HG02642 (cell line): ENCODE data around the gene SORBS2.

ENCODE experiments used
- ATAC-seq: cut with Tn5 transposase; IDR thresholded peaks from one replicate; pipeline ENCODE4 v1.9.1; 2021; ENCODE audit warnings: mild to moderate bottlenecking; ENCODE audit not compliant: unreplicated experiment, poor library complexity

The SORBS2 gene

GRCh38 chr4:185540487-185541120 is 271.4 kb downstream of the SORBS2 start:
- ATAC-seq = no peak

- ATAC-seq = no peak
Observed at GRCh38 chr4:185540040-185540439, 272.0 kb downstream of the SORBS2 start.

GRCh38 chr4:185538806-185539205 is 273.2 kb downstream of the SORBS2 start:
- ATAC-seq = no peak

- no peak for ATAC-seq
Observed at GRCh38 chr4:185536411-185536709, 275.6 kb downstream of the SORBS2 start.

- no peak for ATAC-seq
Observed at GRCh38 chr4:185535612-185536410, 276.2 kb downstream of the SORBS2 start.
